Stomach (tissue), 9 donors: Measurements from ENCODE around the gene DNAJC30. TPM values are rescaled to one million over a fixed set of nuclear protein-coding genes. Genes with fewer than 3 reads are reported as not detected.
"Not testable (repeated sequence)": the region's sequence is repeated elsewhere in the genome, so short reads cannot be mapped to it uniquely, and the experiment has no call there.

Source experiments
- DNase-seq, 2 donors: peaks; one replicate each; pipeline versions ENCODE4 v3.0.0 to v3.0.0-alpha.2; 2013 to 2019
- H3K27ac ChIP-seq, 5 donors: fragments of 200-600 bp in 4 of 5; sonication (generic) in 4 of 5; one replicate each; pipeline ENCODE4 v1.5.1; 2013 to 2019; ENCODE audit warnings: mild to moderate bottlenecking in 1 of 5, moderate library complexity in 1 of 5
- H3K27me3 ChIP-seq, 3 donors: fragments of 200-600 bp; sonication (generic); one replicate each; pipeline ENCODE4 v1.5.1; 2017 to 2019; ENCODE audit warnings: mixed run types in 1 of 3
- H3K36me3 ChIP-seq, 4 donors: fragments of 200-600 bp; sonication (generic); 1 replicate in 3 of 4; 2 replicates in 1 of 4; pipeline ENCODE4 v1.5.1; 2016 to 2019
- H3K4me1 ChIP-seq, 4 donors: fragments of 200-600 bp; sonication (generic); one replicate each; pipeline ENCODE4 v1.5.1; 2016 to 2019
- H3K4me3 ChIP-seq, 4 donors: fragments of 200-600 bp; sonication (generic) in 3 of 4; one replicate each; pipeline ENCODE4 v1.5.1; 2016 to 2019; ENCODE audit warnings: mild to moderate bottlenecking in 1 of 4
- H3K9me3 ChIP-seq, 4 donors: fragments of 200-600 bp; sonication (generic); one replicate each; pipeline ENCODE4 v1.5.1; 2016 to 2019
- CTCF ChIP-seq, 7 experiments: fragments of 450-650 bp in 4 of 7; fragments of 200-600 bp in 3 of 7; sonication (generic) in 3 of 7; IDR thresholded peaks; one replicate each; pipeline ENCODE4 v1.5.1; 2016 to 2019; ENCODE audit warnings: antibody characterized with exemption in 7 of 7, control low read depth in 2 of 7, mild to moderate bottlenecking in 1 of 7
- EP300 ChIP-seq: sonication (generic); formaldehyde crosslinking; IDR thresholded peaks from one replicate; pipeline ENCODE4 v1.6.1; 2017; ENCODE audit warnings: antibody characterized with exemption
- POLR2A ChIP-seq, 4 donors: fragments of 450-650 bp; IDR thresholded peaks; one replicate each; pipeline ENCODE4 v1.6.1; 2016; ENCODE audit warnings: antibody characterized with exemption in 4 of 4, control low read depth in 2 of 4, mild to moderate bottlenecking in 1 of 4, moderate library complexity in 1 of 4
- POLR2AphosphoS5 ChIP-seq, 3 donors: sonication (generic); formaldehyde crosslinking; IDR thresholded peaks; one replicate each; pipeline ENCODE4 v1.6.1; 2016; ENCODE audit warnings: antibody characterized with exemption in 3 of 3
- WGBS, 5 donors: extraction: QIAGEN DNeasy Blood & Tissue Kit in 3 of 5; methylation state at CpG; one replicate each; pipeline versions ENCODE4 v1.1.5 to v1.1.7; 2013 to 2018; 5-methylcytosine and 5-hydroxymethylcytosine counted together
- intact Hi-C: fragments of 100-400 bp; cut with DNase I; formaldehyde crosslinking; loops from one replicate; pipeline ENCODE4 v1.15.1; 2023; ENCODE audit warnings: low total_unique reads
- polyA plus RNA-seq, 3 donors: library from polyadenylated mRNA; stranded (reverse); fragments of 200-250 nt; gene quantifications; one replicate each; pipeline ENCODE4 v1.2.3, GENCODE V29; 2013
- total RNA-seq, 5 donors: library from RNA; depleted of rRNA; stranded (reverse); fragments of >200 nt; gene quantifications; one replicate each; pipeline versions ENCODE4 v1.1.0 to v1.2.3, GENCODE V29; 2014 to 2016
- donor health status: healthy with polysubstance abuse.
- donor health status: Bipolar disorder and iron deficiency.
- donor health status: healthy.

The DNAJC30 gene
- total and polyA plus RNA-seq, 8 donors: 1.2 to 11.3 (median 5.7) TPM; not detected in 1

GRCh38 chr7:73722785-73723184, 39.5 kb upstream of the DNAJC30 start:
- 55 to 84% (median 72%) methylated on average over 6 of the region's 6 CpGs for WGBS, 5 donors
- intact Hi-C loops: loop anchor here (5.0 kb wide), 1 partner anchor 115 kb away; no protein-coding TSS in a partner anchor

GRCh38 chr7:73722182-73722581, 38.9 kb upstream of the DNAJC30 start:
- not testable (repeated sequence) for H3K36me3 ChIP-seq, DNase-seq, H3K4me3 ChIP-seq, H3K9me3 ChIP-seq, H3K27ac ChIP-seq
- Histone ChIP-seq H3K4me1 (peaks cover 31 to 47% (median 37%) of the 10 kb centered on the region in 4 donors), H3K27me3 (peaks cover 0 to 17% (median 6%) of the 10 kb centered on the region in 3 donors)
- 30 to 60% (median 47%) methylated on average over 4 of the region's 4 CpGs for whole genome bisulfite sequencing, 5 donors
- intact Hi-C loops: loop anchor here (5.0 kb wide), 1 partner anchor 115 kb away; no protein-coding TSS in a partner anchor

More at GRCh38 chr7:73722785-73723184, 39.5 kb upstream of the DNAJC30 start:
- TF ChIP-seq POLR2A (IDR thresholded peaks at IDR 0.05): no peak
- TF ChIP-seq POLR2AphosphoS5 (IDR thresholded peaks at IDR 0.05): no peak
- TF ChIP-seq EP300: no peak
- TF ChIP-seq CTCF (IDR thresholded peaks at IDR 0.05): no peak
- no peak overlapping the region for H3K4me3 ChIP-seq
- no peaks in the 10 kb centered on the region for H3K36me3 ChIP-seq
- peaks cover 25 to 41% (median 31%) of the 10 kb centered on the region in 4 donors for H3K4me1 ChIP-seq
- no peak for DNase-seq
- no peak overlapping the region for H3K27ac ChIP-seq
- H3K27me3 ChIP-seq: peaks cover 0 to 23% (median 6%) of the 10 kb centered on the region in 3 donors
- H3K9me3 ChIP-seq: no peaks in the 10 kb centered on the region

GRCh38 chr7:73721377-73721817, 38.1 kb upstream of the DNAJC30 start:
- peaks cover 0 to 9% (median 6%) of the 10 kb centered on the region in 3 donors for H3K27me3 ChIP-seq
- no peaks in the 10 kb centered on the region for H3K9me3 ChIP-seq
- H3K36me3 ChIP-seq: no peaks in the 10 kb centered on the region
- H3K4me1 ChIP-seq: peaks cover 36 to 55% (median 43%) of the 10 kb centered on the region in 4 donors
- H3K27ac ChIP-seq: peak overlapping the region in 2 of 5 donors; percentile 16 to 49
- H3K4me3 ChIP-seq: no peak overlapping the region
- intact Hi-C loops: loop anchor here (5.0 kb wide), 1 partner anchor 114 kb away; no protein-coding TSS in a partner anchor
- WGBS, 5 donors: 30 to 43% (median 33%) methylated on average over 3 of the region's 3 CpGs
- peak; percentile 56 to 90 for DNase-seq
- TF ChIP-seq EP300 (no peak), POLR2AphosphoS5 (IDR thresholded peaks at IDR 0.05) (no peak), POLR2A (IDR thresholded peaks at IDR 0.05) (no peak), CTCF (IDR thresholded peaks at IDR 0.05) (no peak)

- not testable (repeated sequence) for DNase-seq, H3K4me3 ChIP-seq, H3K27me3 ChIP-seq, H3K36me3 ChIP-seq, H3K9me3 ChIP-seq
- 92 to 95% (median 94%) methylated on average over 9 of the region's 9 CpGs for WGBS, 5 donors
- intact Hi-C loops: loop anchor here (5.0 kb wide), 1 partner anchor 113 kb away; no protein-coding TSS in a partner anchor
- Histone ChIP-seq H3K27ac (peak overlapping the region in 1 of 5 donors; percentile 61), H3K4me1 (peaks cover 46 to 65% (median 53%) of the 10 kb centered on the region in 4 donors)
Observed at GRCh38 chr7:73720443-73720842, 37.2 kb upstream of the DNAJC30 start.

GRCh38 chr7:73719806-73720169, 36.5 kb upstream of the DNAJC30 start:
- Histone ChIP-seq H3K27ac (peak overlapping the region in 1 of 5 donors; percentile 61), H3K36me3 (no peaks in the 10 kb centered on the region), H3K4me3 (peak overlapping the region; percentile 76 to 92 (median 90)), H3K9me3 (no peaks in the 10 kb centered on the region), H3K4me1 (peaks cover 48 to 71% (median 56%) of the 10 kb centered on the region in 4 donors), H3K27me3 (peaks cover 0 to 8% (median 6%) of the 10 kb centered on the region in 3 donors)
- intact Hi-C loops: loop anchor here (5.0 kb wide), 1 partner anchor 112 kb away; no protein-coding TSS in a partner anchor
- DNase-seq: no peak
- 9 to 31% (median 13%) methylated on average over 6 to 16 of the region's 16 CpGs for WGBS, 5 donors
- TF ChIP-seq EP300 (no peak), CTCF (IDR thresholded peaks at IDR 0.05) (no peak), POLR2A (IDR thresholded peaks at IDR 0.05) (no peak), POLR2AphosphoS5 (IDR thresholded peaks at IDR 0.05) (no peak)
